GM12892 (cell line): ENCODE results near the gene SERTAD3.

Source experiments
- DNase-seq: peaks from one replicate; pipeline ENCODE4 v3.0.0; 2011; ENCODE audit not compliant: insufficient read length
- FAIRE-seq: peaks from 2 replicates; lab custom pipeline; 2011; peaks lifted over from hg19 to GRCh38; lab: Jason Lieb, UNC
- POLR2A ChIP-seq: IDR thresholded peaks from 2 replicates; pipeline ENCODE4 v1.6.1; 2011; ENCODE audit warnings: low read depth, low read length, control low read depth
- POLR2AphosphoS5 ChIP-seq: IDR thresholded peaks from 2 replicates; pipeline ENCODE4 v1.6.1; 2011; ENCODE audit warnings: low read depth, low read length, control low read depth
- TAF1 ChIP-seq: IDR thresholded peaks from 2 replicates; pipeline ENCODE4 v1.6.1; 2011; ENCODE audit warnings: low read depth, mild to moderate bottlenecking, control low read depth, low read length, borderline replicate concordance

SERTAD3 gene

GRCh38 chr19:40420766-40421765 is 23.1 kb downstream of the SERTAD3 start:
- peak; percentile 40; the same call in 1 of the 2 replicates for TF ChIP-seq TAF1
- peak; percentile 76 for TF ChIP-seq POLR2AphosphoS5
- TF ChIP-seq POLR2A: peak; percentile 84; the same call in 1 of the 2 replicates
- FAIRE-seq (peak; percentile 78), DNase-seq (peak; percentile 72)

GRCh38 chr19:40420451-40420765 is 23.7 kb downstream of the SERTAD3 start:
- DNase-seq (no peak), FAIRE-seq (no peak)
- no peak for TF ChIP-seq POLR2A
- TF ChIP-seq POLR2AphosphoS5: no peak
- no peak for TF ChIP-seq TAF1

- FAIRE-seq: no peak
- no peak for TF ChIP-seq TAF1
- no peak for DNase-seq
Observed at GRCh38 chr19:40419780-40420179, 24.4 kb downstream of the SERTAD3 start.

GRCh38 chr19:40419066-40419612 is 25.0 kb downstream of the SERTAD3 start:
- TF ChIP-seq POLR2A (no peak), TAF1 (no peak)
- FAIRE-seq: no peak
- no peak for DNase-seq

- no peak for TF ChIP-seq POLR2AphosphoS5
- TF ChIP-seq TAF1: no peak
- no peak for TF ChIP-seq POLR2A
- no peak for DNase-seq
- no peak for FAIRE-seq
Observed at GRCh38 chr19:40418040-40418439, 26.1 kb downstream of the SERTAD3 start.

- TF ChIP-seq TAF1: no peak
- TF ChIP-seq POLR2A: no peak
- no peak for TF ChIP-seq POLR2AphosphoS5
- DNase-seq (no peak), FAIRE-seq (no peak)
Observed at GRCh38 chr19:40417643-40417981, 26.5 kb downstream of the SERTAD3 start.

- no peak for TF ChIP-seq TAF1
- peak; percentile 41; the same call in 1 of the 2 replicates for TF ChIP-seq POLR2A
- DNase-seq (no peak), FAIRE-seq (peak; percentile 86)
Observed at GRCh38 chr19:40416918-40417642, 27.1 kb downstream of the SERTAD3 start.

GRCh38 chr19:40415768-40416167 is 28.4 kb downstream of the SERTAD3 start:
- DNase-seq (no peak), FAIRE-seq (peak; percentile 24)
- TF ChIP-seq TAF1 (no peak), POLR2AphosphoS5 (no peak), POLR2A (no peak)

GRCh38 chr19:40414542-40415535 is 29.3 kb downstream of the SERTAD3 start:
- FAIRE-seq (no peak), DNase-seq (no peak)

GRCh38 chr19:40413291-40413845 is 30.8 kb downstream of the SERTAD3 start, which contains the start of gene PRX:
Gene PRX (minus strand): TSS chr19:40413378. CDS start chr19:40407932, 5,446 bp downstream.
- TF ChIP-seq POLR2A: no peak
- TF ChIP-seq TAF1: no peak
- no peak for TF ChIP-seq POLR2AphosphoS5
- FAIRE-seq: no peak
- DNase-seq: no peak

More at GRCh38 chr19:40414542-40415535, 29.3 kb downstream of the SERTAD3 start:
- TF ChIP-seq TAF1 (no peak), POLR2AphosphoS5 (no peak), POLR2A (no peak)

GRCh38 chr19:40412866-40413265 is 31.3 kb downstream of the SERTAD3 start:
- no peak for TF ChIP-seq POLR2AphosphoS5
- no peak for TF ChIP-seq POLR2A
- no peak for TF ChIP-seq TAF1
- FAIRE-seq (no peak), DNase-seq (no peak)
